MM.1S (cell line): ENCODE data around the gene NCAM2.

Experiments
- EZH2 ChIP-seq: fragments of 300-600 bp; sonication (generic); optimal IDR thresholded peaks from 2 replicates; pipeline ENCODE3; 2017; ENCODE audit warnings: low read depth, mild to moderate bottlenecking, antibody characterized with exemption, low read length, mixed read lengths
- TF ChIP-seq, protein P1 (sequence below): fragments of 300-600 bp; sonication (generic); IDR thresholded peaks from 2 replicates; pipeline ENCODE4 v1.5.1; 2016; ENCODE audit warnings: antibody characterized with exemption, low read length, mixed read lengths

DNA sequence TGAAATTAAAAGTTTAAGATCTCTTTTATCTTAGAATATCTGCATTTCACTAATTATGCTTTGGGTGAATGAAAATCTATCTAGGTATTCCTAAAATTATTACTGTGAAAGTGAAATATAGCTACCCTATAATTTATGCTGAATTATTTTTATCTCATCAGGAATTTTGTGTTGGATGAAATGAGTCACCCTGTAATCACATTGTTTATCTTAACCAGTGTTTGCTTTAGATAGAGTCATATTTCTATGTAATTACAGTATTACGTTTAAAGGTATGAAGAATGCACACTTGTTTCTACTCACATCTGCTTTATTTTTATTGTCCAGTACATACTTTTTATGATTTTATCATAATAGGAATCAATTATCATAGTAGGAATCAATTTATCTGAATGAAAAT is 249.2 kb downstream of the NCAM2 start:
- TF ChIP-seq, protein P1, sequence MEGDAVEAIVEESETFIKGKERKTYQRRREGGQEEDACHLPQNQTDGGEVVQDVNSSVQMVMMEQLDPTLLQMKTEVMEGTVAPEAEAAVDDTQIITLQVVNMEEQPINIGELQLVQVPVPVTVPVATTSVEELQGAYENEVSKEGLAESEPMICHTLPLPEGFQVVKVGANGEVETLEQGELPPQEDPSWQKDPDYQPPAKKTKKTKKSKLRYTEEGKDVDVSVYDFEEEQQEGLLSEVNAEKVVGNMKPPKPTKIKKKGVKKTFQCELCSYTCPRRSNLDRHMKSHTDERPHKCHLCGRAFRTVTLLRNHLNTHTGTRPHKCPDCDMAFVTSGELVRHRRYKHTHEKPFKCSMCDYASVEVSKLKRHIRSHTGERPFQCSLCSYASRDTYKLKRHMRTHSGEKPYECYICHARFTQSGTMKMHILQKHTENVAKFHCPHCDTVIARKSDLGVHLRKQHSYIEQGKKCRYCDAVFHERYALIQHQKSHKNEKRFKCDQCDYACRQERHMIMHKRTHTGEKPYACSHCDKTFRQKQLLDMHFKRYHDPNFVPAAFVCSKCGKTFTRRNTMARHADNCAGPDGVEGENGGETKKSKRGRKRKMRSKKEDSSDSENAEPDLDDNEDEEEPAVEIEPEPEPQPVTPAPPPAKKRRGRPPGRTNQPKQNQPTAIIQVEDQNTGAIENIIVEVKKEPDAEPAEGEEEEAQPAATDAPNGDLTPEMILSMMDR = no peak
- TF ChIP-seq EZH2 = no peak
